H1 (cell line): Measurements from ENCODE around the gene POP7. TPM values are rescaled to one million over a fixed set of nuclear protein-coding genes. Genes with fewer than 3 reads are reported as not detected.

Experiments
- HDAC6 ChIP-seq: IDR thresholded peaks from one replicate; pipeline ENCODE4 v1.7.1; 2012; ENCODE audit warnings: low read depth, mild to moderate bottlenecking, inconsistent platforms, low read length, moderate library complexity
- NANOG ChIP-seq: IDR thresholded peaks from 2 replicates; pipeline ENCODE4 v1.6.1; 2011; ENCODE audit warnings: low read length, low read depth, mild to moderate bottlenecking, inconsistent platforms; ENCODE audit not compliant: insufficient read depth, poor library complexity, severe bottlenecking
- NRF1 ChIP-seq: IDR thresholded peaks from 2 replicates; pipeline ENCODE4 v1.6.1; 2011; ENCODE audit warnings: mild to moderate bottlenecking, low read depth, low read length, improper control_type of control experiment
- polyA plus RNA-seq, 7 experiments: library from polyadenylated mRNA; depleted of rRNA in 3 of 7; stranded (reverse) in 5 of 7; unstranded in 2 of 7; fragments of >200 nt in 5 of 7; fragments of 200-250 nt in 2 of 7; gene quantifications; 1 replicate in 5 of 7; 2 replicates in 1 of 7; 4 replicates in 1 of 7; pipeline versions ENCODE4 v1.2.1 to v1.2.3, GENCODE V29; 2011 to 2013; ENCODE audit warnings: missing spikeins in 2 of 7, mixed read lengths in 2 of 7
- total RNA-seq: library from RNA; stranded (reverse); fragmentation: NEBNext Ultra II Directional; extraction: Animal tissue kit (Norgen Biotek cat#: 25700); gene quantifications from 2 replicates; pipeline ENCODE4 v1.2.1, GENCODE V29; 2021

The POP7 gene
- total and polyA plus RNA-seq, 2 of the 8 experiments (the other 6 are each of a cell fraction or from before 2014, with no cell fraction given) = 92.5 to 135 TPM

DNA sequence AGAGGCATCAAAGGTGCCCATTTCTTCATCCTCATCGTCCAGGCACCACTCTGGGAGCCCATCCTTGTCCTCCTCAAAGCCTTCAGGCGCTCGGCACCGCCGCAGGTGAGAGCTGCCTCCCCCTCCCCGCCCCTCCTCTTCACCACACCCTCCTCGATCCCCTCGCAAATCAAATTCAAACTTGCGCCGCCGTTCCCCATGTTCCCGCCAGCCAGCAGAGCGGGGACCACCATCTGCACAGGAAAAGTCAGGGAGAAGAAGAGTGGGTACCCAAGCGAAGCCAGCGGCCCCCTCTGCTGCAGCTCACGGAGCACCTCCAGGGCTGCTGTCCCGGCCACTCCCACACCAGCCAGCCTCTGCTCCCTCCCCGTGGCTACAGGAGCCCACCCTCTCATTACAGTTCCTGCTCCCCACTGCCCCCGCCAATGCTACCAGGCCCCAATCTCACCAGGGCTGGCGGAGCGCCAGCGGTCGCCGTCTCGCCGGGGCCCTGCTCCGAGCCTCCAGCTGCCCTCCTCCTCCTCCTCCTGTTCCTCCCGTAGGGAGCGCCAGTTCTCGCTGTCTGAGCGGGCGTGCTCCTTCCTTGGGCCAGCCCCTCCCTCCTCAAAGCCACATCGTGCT is 19.6 kb upstream of the POP7 start (continued):
- TF ChIP-seq NANOG (no peak), HDAC6 (no peak), NRF1 (no peak)
- TF ChIP-seq, all 59 proteins: peak for 0
